ENCODE data around the gene CNTLN. TPM values are rescaled to one million over a fixed set of nuclear protein-coding genes. Genes with fewer than 3 reads are reported as not detected.

CNTLN gene
- total RNA-seq, 1 experiment from 2014 or later, result 7.8 TPM

GRCh38 chr9:17503196-17503595 lies 368.4 kb downstream of the CNTLN start:
- POLR2A ChIA-PET, result no interaction called here
- H3K4me1 ChIP-seq, result no peaks in the 10 kb centered on the region
- Mint-ChIP-seq H3K27me3 (ENCODE audit: insufficient read depth, unreplicated experiment) (no peaks in the 10 kb centered on the region), H3K4me1 (ENCODE audit: low read depth, unreplicated experiment) (no peaks in the 10 kb centered on the region), H3K4me3 (ENCODE audit: unreplicated experiment) (no peak overlapping the region), H3K9me3 (ENCODE audit: unreplicated experiment) (no peaks in the 10 kb centered on the region), H3K27ac (ENCODE audit: unreplicated experiment) (no peak overlapping the region), H3K36me3 (ENCODE audit: insufficient read depth, unreplicated experiment) (no peaks in the 10 kb centered on the region)
- no peak overlapping the region for H3K4me3 ChIP-seq (ENCODE audit: low read depth, low read length)
- intact Hi-C loops (cut with micrococcal nuclease; ENCODE audit: unreplicated experiment), result no loop called here
- BruUV-seq (replicated peaks), result no TSS peak
- no peaks in the 10 kb centered on the region for H3K27me3 ChIP-seq (replicated peaks; ENCODE audit: control insufficient read depth, insufficient read depth, low read length)
- H3K9me3 ChIP-seq, result no peaks in the 10 kb centered on the region
- TF ChIP-seq CTCF (IDR thresholded peaks at IDR 0.05; ENCODE audit: insufficient read depth in 1 of 2, low read depth in 1 of 2, low read length in 1 of 2, severe bottlenecking in 1 of 2, unreplicated experiment in 1 of 2), result no peak
- CTCF ChIA-PET, result no interaction called here
- no peak for DNase-seq
- no peaks in the 10 kb centered on the region for H3K36me3 ChIP-seq (ENCODE audit: control insufficient read depth, insufficient read depth, low read length)

GRCh38 chr9:17509151-17509550 lies 374.3 kb downstream of the CNTLN start:
- DNase-seq, result no peak
- TF ChIP-seq CTCF (IDR thresholded peaks at IDR 0.05; ENCODE audit: insufficient read depth in 1 of 2, low read depth in 1 of 2, low read length in 1 of 2, severe bottlenecking in 1 of 2, unreplicated experiment in 1 of 2), result no peak
- ChIA-PET CTCF (no interaction called here), POLR2A (no interaction called here)
- Histone ChIP-seq H3K4me1 (no peaks in the 10 kb centered on the region), H3K9me3 (no peaks in the 10 kb centered on the region), H3K36me3 (ENCODE audit: control insufficient read depth, insufficient read depth, low read length) (no peaks in the 10 kb centered on the region), H3K4me3 (ENCODE audit: low read depth, low read length) (no peak overlapping the region), H3K27me3 (replicated peaks; ENCODE audit: control insufficient read depth, insufficient read depth, low read length) (no peaks in the 10 kb centered on the region)
- no peak overlapping the region for H3K4me3 Mint-ChIP-seq (ENCODE audit: unreplicated experiment)
- no peaks in the 10 kb centered on the region for H3K36me3 Mint-ChIP-seq (ENCODE audit: insufficient read depth, unreplicated experiment)
- intact Hi-C loops (cut with micrococcal nuclease; ENCODE audit: unreplicated experiment), result no loop called here
- H3K27me3 Mint-ChIP-seq (ENCODE audit: insufficient read depth, unreplicated experiment), result no peaks in the 10 kb centered on the region
- no peaks in the 10 kb centered on the region for H3K4me1 Mint-ChIP-seq (ENCODE audit: low read depth, unreplicated experiment)
- no peak overlapping the region for H3K27ac Mint-ChIP-seq (ENCODE audit: unreplicated experiment)
- BruUV-seq (replicated peaks), result no TSS peak
- H3K9me3 Mint-ChIP-seq (ENCODE audit: unreplicated experiment), result no peaks in the 10 kb centered on the region

- Mint-ChIP-seq H3K4me1 (ENCODE audit: low read depth, unreplicated experiment) (no peaks in the 10 kb centered on the region), H3K27ac (ENCODE audit: unreplicated experiment) (no peak overlapping the region), H3K4me3 (ENCODE audit: unreplicated experiment) (no peak overlapping the region), H3K36me3 (ENCODE audit: insufficient read depth, unreplicated experiment) (no peaks in the 10 kb centered on the region), H3K27me3 (ENCODE audit: insufficient read depth, unreplicated experiment) (no peaks in the 10 kb centered on the region), H3K9me3 (ENCODE audit: unreplicated experiment) (no peaks in the 10 kb centered on the region)
- no peak for DNase-seq
- CTCF ChIA-PET, result no interaction called here
- POLR2A ChIA-PET, result no interaction called here
- Histone ChIP-seq H3K36me3 (ENCODE audit: control insufficient read depth, insufficient read depth, low read length) (no peaks in the 10 kb centered on the region), H3K4me1 (no peaks in the 10 kb centered on the region), H3K27me3 (replicated peaks; ENCODE audit: control insufficient read depth, insufficient read depth, low read length) (no peaks in the 10 kb centered on the region), H3K4me3 (ENCODE audit: low read depth, low read length) (no peak overlapping the region), H3K9me3 (no peaks in the 10 kb centered on the region)
- BruUV-seq (replicated peaks), result no TSS peak
- TF ChIP-seq CTCF (IDR thresholded peaks at IDR 0.05; ENCODE audit: insufficient read depth in 1 of 2, low read depth in 1 of 2, low read length in 1 of 2, severe bottlenecking in 1 of 2, unreplicated experiment in 1 of 2), result no peak
- intact Hi-C loops (cut with micrococcal nuclease; ENCODE audit: unreplicated experiment), result no loop called here
Measured at GRCh38 chr9:17509701-17510100, 374.9 kb downstream of the CNTLN start.
